Measurements from ENCODE around the gene THUMPD3. TPM values are rescaled to one million over a fixed set of nuclear protein-coding genes. Genes with fewer than 3 reads are reported as not detected.

The THUMPD3 gene
- total RNA-seq, 1 donor from 2014 or later, result 25.5 TPM

DNA sequence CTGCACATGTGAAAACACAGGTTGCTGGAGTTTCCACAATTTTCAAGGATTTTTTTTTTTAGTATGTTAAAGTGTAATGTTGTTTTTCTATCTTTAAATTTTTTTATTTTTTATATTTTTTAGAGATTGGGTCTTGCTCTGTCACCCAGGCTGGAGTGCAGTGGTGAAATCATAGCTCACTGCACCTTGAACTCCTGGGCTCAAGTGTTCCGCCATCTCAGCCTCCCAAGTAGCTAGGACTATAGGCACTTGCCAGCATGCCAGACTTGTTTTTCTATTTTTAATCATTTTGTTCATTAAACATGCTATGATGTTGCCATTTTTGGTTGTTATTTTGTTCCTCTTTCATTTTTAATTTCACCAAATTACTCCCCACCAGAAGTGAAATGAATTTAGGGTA lies 16.7 kb upstream of the THUMPD3 start:
- no peak for DNase-seq (ENCODE audit: extremely low spot score in 2 of 2)
- peaks cover 3% of the 10 kb centered on the region for H3K4me1 ChIP-seq

DNA sequence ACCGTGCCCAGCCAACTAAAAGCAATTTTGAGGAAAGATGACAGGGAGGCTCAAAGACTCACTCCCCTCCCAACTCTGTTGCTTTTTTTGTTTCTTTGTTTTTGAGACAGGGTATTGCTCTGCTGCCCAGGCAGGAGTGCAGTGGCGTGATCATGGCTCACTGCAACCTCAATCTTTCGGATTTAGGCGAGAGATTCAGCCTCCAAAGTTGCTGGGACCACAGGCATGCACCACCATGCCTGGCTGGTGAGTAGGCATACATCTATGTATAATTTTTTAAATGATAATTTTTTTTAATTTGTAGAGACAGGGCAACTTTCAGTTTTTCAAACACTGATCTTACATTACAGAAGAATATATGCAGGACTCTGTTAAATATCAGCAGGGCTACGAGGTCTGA lies 15.8 kb upstream of the THUMPD3 start:
- DNase-seq (ENCODE audit: extremely low spot score in 2 of 2), result no peak
- Histone ChIP-seq H3K27ac (no peak overlapping the region), H3K4me3 (no peak overlapping the region), H3K27me3 (no peaks in the 10 kb centered on the region), H3K4me1 (no peaks in the 10 kb centered on the region), H3K36me3 (no peaks in the 10 kb centered on the region), H3K9me3 (no peaks in the 10 kb centered on the region)
- intact Hi-C loops (cut with DNase I), result no loop called here
- TF ChIP-seq, protein P1, sequence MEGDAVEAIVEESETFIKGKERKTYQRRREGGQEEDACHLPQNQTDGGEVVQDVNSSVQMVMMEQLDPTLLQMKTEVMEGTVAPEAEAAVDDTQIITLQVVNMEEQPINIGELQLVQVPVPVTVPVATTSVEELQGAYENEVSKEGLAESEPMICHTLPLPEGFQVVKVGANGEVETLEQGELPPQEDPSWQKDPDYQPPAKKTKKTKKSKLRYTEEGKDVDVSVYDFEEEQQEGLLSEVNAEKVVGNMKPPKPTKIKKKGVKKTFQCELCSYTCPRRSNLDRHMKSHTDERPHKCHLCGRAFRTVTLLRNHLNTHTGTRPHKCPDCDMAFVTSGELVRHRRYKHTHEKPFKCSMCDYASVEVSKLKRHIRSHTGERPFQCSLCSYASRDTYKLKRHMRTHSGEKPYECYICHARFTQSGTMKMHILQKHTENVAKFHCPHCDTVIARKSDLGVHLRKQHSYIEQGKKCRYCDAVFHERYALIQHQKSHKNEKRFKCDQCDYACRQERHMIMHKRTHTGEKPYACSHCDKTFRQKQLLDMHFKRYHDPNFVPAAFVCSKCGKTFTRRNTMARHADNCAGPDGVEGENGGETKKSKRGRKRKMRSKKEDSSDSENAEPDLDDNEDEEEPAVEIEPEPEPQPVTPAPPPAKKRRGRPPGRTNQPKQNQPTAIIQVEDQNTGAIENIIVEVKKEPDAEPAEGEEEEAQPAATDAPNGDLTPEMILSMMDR (IDR thresholded peaks at IDR 0.05), result no peak
- TF ChIP-seq POLR2AphosphoS5 (IDR thresholded peaks at IDR 0.05; ENCODE audit: insufficient read depth in 1 of 2, low read depth in 1 of 2) (no peak), POLR2A (IDR thresholded peaks at IDR 0.05) (no peak)

More for the DNA sequence above, 16.7 kb upstream of the THUMPD3 start:
- H3K9me3 ChIP-seq, result no peaks in the 10 kb centered on the region
- intact Hi-C loops (cut with DNase I), result no loop called here
- H3K4me3 ChIP-seq, result no peak overlapping the region
- no peaks in the 10 kb centered on the region for H3K27me3 ChIP-seq
- H3K36me3 ChIP-seq, result no peaks in the 10 kb centered on the region
- H3K27ac ChIP-seq, result no peak overlapping the region
- no peak for TF ChIP-seq POLR2A (IDR thresholded peaks at IDR 0.05)

DNA sequence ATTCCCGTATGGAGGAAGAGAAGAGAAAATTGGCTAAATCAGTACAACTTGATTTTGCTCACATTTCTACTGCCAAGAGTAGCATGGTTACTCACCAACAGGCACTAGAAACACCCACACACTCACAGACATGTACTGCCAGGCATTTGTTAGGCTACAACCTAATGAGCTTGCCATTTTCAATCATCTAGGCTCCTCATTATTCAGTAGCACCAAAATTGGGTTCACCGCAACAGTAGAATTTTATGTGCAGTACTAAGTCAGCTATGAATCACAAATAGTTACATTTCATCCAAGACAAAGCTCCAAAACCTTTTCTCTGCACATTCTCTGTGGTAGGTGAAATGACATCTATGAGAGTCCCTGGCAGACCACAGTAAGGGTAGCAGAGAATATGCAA lies 15.0 kb upstream of the THUMPD3 start:
- no peaks in the 10 kb centered on the region for H3K27me3 ChIP-seq
- no peaks in the 10 kb centered on the region for H3K36me3 ChIP-seq
- H3K4me3 ChIP-seq, result no peak overlapping the region
- peaks cover 1% of the 10 kb centered on the region for H3K4me1 ChIP-seq
- H3K27ac ChIP-seq, result no peak overlapping the region
- H3K9me3 ChIP-seq, result no peaks in the 10 kb centered on the region
- no peak for DNase-seq (ENCODE audit: extremely low spot score in 2 of 2)
- intact Hi-C loops (cut with DNase I), result no loop called here
- TF ChIP-seq POLR2A (IDR thresholded peaks at IDR 0.05) (no peak), POLR2AphosphoS5 (IDR thresholded peaks at IDR 0.05; ENCODE audit: insufficient read depth in 1 of 2, low read depth in 1 of 2) (no peak)
- TF ChIP-seq, protein P1 (IDR thresholded peaks at IDR 0.05), result no peak

DNA sequence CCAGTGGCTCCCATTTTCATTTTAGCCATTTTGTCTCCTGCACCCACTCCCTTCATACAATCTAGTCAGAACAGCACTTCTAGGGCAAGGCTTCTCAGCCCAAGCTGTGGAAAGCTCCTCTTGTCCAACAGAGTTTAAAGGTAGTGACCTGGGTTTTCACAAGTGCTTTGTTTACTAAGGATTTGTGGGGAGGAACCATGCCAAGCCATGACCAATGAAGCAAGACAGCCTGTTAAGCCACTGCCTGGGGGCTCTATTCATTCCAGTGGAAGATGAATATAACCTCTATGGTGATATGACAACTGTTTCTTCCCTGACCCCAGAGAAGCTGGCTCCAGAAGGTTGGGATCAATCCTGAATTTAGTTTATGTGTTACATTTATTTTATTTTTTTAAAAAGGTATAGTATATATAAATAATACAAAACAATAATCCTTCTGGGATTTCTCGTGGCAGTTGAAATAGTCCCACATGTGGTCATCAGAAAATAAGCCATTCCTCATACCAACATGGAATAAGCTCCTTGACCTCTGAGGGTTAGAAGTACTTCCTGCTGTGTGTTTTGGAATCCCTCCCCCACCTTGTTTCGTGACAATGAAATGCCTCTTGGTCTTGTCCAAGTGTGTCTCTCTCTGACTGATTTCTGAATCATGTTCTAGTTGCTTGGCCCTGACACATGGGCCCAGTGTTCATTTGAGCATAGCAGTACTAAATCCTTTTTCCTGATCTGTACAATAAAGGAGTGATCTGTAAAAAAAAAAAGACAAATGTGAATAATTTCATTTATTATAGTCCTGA lies 13.3 kb upstream of the THUMPD3 start:
- Histone ChIP-seq H3K9me3 (no peaks in the 10 kb centered on the region), H3K27ac (no peak overlapping the region), H3K4me3 (no peak overlapping the region), H3K36me3 (no peaks in the 10 kb centered on the region), H3K4me1 (peaks cover 7% of the 10 kb centered on the region), H3K27me3 (no peaks in the 10 kb centered on the region)
- intact Hi-C loops (cut with DNase I), result no loop called here
- no peak for DNase-seq (ENCODE audit: extremely low spot score in 2 of 2)
- TF ChIP-seq POLR2AphosphoS5 (IDR thresholded peaks at IDR 0.05; ENCODE audit: insufficient read depth in 1 of 2, low read depth in 1 of 2) (no peak), POLR2A (IDR thresholded peaks at IDR 0.05) (no peak)
- TF ChIP-seq, protein P1 (IDR thresholded peaks at IDR 0.05), result no peak

DNA sequence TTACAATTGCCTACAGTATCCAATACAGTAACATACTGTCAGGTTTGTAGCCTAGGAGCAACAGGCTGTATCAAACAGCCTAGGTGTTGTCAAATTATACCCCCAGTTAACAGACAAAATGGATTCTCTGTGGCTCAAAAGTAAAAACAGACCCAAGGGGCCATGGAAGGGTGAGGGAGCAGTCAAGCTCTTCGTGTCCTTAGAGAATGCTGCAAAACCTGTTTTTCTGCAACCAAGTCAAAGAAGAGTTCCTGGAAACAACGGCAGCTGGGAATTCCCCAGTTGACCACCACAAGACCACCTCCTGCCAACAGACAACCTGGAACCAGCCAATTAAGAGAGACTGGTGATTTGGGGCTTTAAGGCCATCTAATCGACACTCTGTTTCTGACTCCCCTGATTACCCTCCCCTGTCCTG lies 11.1 kb upstream of the THUMPD3 start:
- Histone ChIP-seq H3K4me3 (no peak overlapping the region), H3K9me3 (no peaks in the 10 kb centered on the region), H3K27ac (no peak overlapping the region), H3K27me3 (no peaks in the 10 kb centered on the region), H3K36me3 (no peaks in the 10 kb centered on the region), H3K4me1 (peaks cover 7% of the 10 kb centered on the region)
- TF ChIP-seq, protein P1 (IDR thresholded peaks at IDR 0.05), result no peak
- TF ChIP-seq POLR2AphosphoS5 (IDR thresholded peaks at IDR 0.05; ENCODE audit: insufficient read depth in 1 of 2, low read depth in 1 of 2) (no peak), POLR2A (IDR thresholded peaks at IDR 0.05) (no peak)
- intact Hi-C loops (cut with DNase I), result no loop called here
- DNase-seq (ENCODE audit: extremely low spot score in 2 of 2), result no peak

Measured in vagina (tissue), 2 donors.